GM18520 (cell line): ENCODE data around the gene SPDYE6.
"Not testable (repeated sequence)": the region's sequence is repeated elsewhere in the genome, so short reads cannot be mapped to it uniquely, and the experiment has no call there.

Source experiments
- ATAC-seq: cut with Tn5 transposase; IDR thresholded peaks from one replicate; pipeline ENCODE4 v1.9.1; 2021; ENCODE audit not compliant: unreplicated experiment

The SPDYE6 gene

GRCh38 chr7:102318482-102318971 is 37.7 kb downstream of the SPDYE6 start:
- no peak for ATAC-seq

- no peak for ATAC-seq
Measured at GRCh38 chr7:102317231-102318059, 38.8 kb downstream of the SPDYE6 start.

- no peak for ATAC-seq
Measured at GRCh38 chr7:102313997-102314780, 42.1 kb downstream of the SPDYE6 start.

GRCh38 chr7:102312317-102312716 is 43.9 kb downstream of the SPDYE6 start:
- ATAC-seq = no peak

- no peak for ATAC-seq
Measured at GRCh38 chr7:102310414-102310815, 45.8 kb downstream of the SPDYE6 start.

GRCh38 chr7:102306916-102307677 is 49.1 kb downstream of the SPDYE6 start:
- ATAC-seq = peak; percentile 47

- peak; percentile 62 for ATAC-seq
Measured at GRCh38 chr7:102305414-102306268, 50.6 kb downstream of the SPDYE6 start.

GRCh38 chr7:102304668-102305067 is 51.6 kb downstream of the SPDYE6 start:
- no peak for ATAC-seq

- ATAC-seq = no peak
Measured at GRCh38 chr7:102303669-102304422, 52.4 kb downstream of the SPDYE6 start.

- ATAC-seq = no peak
Measured at GRCh38 chr7:102302025-102302424, 54.2 kb downstream of the SPDYE6 start.

GRCh38 chr7:102301367-102301766 is 54.9 kb downstream of the SPDYE6 start:
- not testable (repeated sequence) for ATAC-seq

GRCh38 chr7:102300643-102301221 is 55.5 kb downstream of the SPDYE6 start:
- ATAC-seq = no peak

GRCh38 chr7:102297487-102298218 is 58.6 kb downstream of the SPDYE6 start:
- no peak for ATAC-seq

GRCh38 chr7:102296514-102296913 is 59.7 kb downstream of the SPDYE6 start:
- ATAC-seq = no peak

GRCh38 chr7:102296179-102296438 is 60.1 kb downstream of the SPDYE6 start:
- no peak for ATAC-seq
